Neutrophil (primary cell): Measurements from ENCODE around the gene ACSL1.

Experiments used
- H3K27ac ChIP-seq: fragments of 200-600 bp; sonication (generic); 2 replicates; pipeline ENCODE4 v1.5.1; 2016; ENCODE audit warnings: mild to moderate bottlenecking, moderate library complexity
- H3K27me3 ChIP-seq: fragments of 200-600 bp; sonication (generic); 2 replicates; pipeline ENCODE4 v1.6.0; 2016; ENCODE audit warnings: mild to moderate bottlenecking
- H3K36me3 ChIP-seq: fragments of 200-600 bp; sonication (generic); 2 replicates; pipeline ENCODE4 v1.5.1; 2017
- H3K4me1 ChIP-seq, 2 experiments: fragments of 200-600 bp in 1 of 2; sonication (generic) in 1 of 2; 1 replicate in 1 of 2; 2 replicates in 1 of 2; pipeline versions ENCODE4 v1.5.1 to v1.6.1; 2013 to 2016; ENCODE audit warnings: low read depth in 1 of 2, low read length in 1 of 2, mild to moderate bottlenecking in 1 of 2, moderate library complexity in 1 of 2; ENCODE audit not compliant: control insufficient read depth in 1 of 2, insufficient read depth in 1 of 2
- H3K4me3 ChIP-seq, 2 experiments: fragments of 200-600 bp in 1 of 2; sonication (generic) in 1 of 2; 1 replicate in 1 of 2; 2 replicates in 1 of 2; pipeline ENCODE4 v1.5.1; 2013 to 2016; ENCODE audit warnings: low read depth in 1 of 2, low read length in 1 of 2, mild to moderate bottlenecking in 1 of 2, moderate library complexity in 1 of 2
- H3K9me3 ChIP-seq: fragments of 200-600 bp; sonication (generic); 2 replicates; pipeline ENCODE4 v1.5.1; 2016
- TF ChIP-seq, protein P1 (sequence below): fragments of 200-600 bp; sonication (generic); IDR thresholded peaks from 2 replicates; pipeline ENCODE4 v1.5.1; 2016; ENCODE audit warnings: antibody characterized with exemption

ACSL1 gene

GRCh38 chr4:184823014-184823413 lies 2.8 kb downstream of the ACSL1 start:
- peaks cover 41% of the 10 kb centered on the region for H3K36me3 ChIP-seq
- H3K27me3 ChIP-seq, result no peaks in the 10 kb centered on the region
- no peaks in the 10 kb centered on the region for H3K9me3 ChIP-seq
- peaks cover 65 to 69% of the 10 kb centered on the region in 2 experiments for H3K4me1 ChIP-seq
- H3K4me3 ChIP-seq, result peak overlapping the region; percentile 78 to 97
- TF ChIP-seq, protein P1, sequence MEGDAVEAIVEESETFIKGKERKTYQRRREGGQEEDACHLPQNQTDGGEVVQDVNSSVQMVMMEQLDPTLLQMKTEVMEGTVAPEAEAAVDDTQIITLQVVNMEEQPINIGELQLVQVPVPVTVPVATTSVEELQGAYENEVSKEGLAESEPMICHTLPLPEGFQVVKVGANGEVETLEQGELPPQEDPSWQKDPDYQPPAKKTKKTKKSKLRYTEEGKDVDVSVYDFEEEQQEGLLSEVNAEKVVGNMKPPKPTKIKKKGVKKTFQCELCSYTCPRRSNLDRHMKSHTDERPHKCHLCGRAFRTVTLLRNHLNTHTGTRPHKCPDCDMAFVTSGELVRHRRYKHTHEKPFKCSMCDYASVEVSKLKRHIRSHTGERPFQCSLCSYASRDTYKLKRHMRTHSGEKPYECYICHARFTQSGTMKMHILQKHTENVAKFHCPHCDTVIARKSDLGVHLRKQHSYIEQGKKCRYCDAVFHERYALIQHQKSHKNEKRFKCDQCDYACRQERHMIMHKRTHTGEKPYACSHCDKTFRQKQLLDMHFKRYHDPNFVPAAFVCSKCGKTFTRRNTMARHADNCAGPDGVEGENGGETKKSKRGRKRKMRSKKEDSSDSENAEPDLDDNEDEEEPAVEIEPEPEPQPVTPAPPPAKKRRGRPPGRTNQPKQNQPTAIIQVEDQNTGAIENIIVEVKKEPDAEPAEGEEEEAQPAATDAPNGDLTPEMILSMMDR, result no peak
- H3K27ac ChIP-seq, result peak overlapping the region; percentile 96

GRCh38 chr4:184822356-184822755 lies 3.4 kb downstream of the ACSL1 start:
- TF ChIP-seq, protein P1, result no peak
- H3K36me3 ChIP-seq, result peaks cover 45% of the 10 kb centered on the region
- H3K9me3 ChIP-seq, result no peaks in the 10 kb centered on the region
- peak overlapping the region; percentile 96 for H3K27ac ChIP-seq
- peak overlapping the region; percentile 78 to 97 for H3K4me3 ChIP-seq
- H3K4me1 ChIP-seq, result peaks cover 65 to 69% of the 10 kb centered on the region in 2 experiments
- H3K27me3 ChIP-seq, result no peaks in the 10 kb centered on the region

GRCh38 chr4:184821242-184821641 lies 4.5 kb downstream of the ACSL1 start:
- H3K4me1 ChIP-seq, result peaks cover 65 to 70% of the 10 kb centered on the region in 2 experiments
- no peaks in the 10 kb centered on the region for H3K9me3 ChIP-seq
- H3K36me3 ChIP-seq, result peaks cover 45% of the 10 kb centered on the region
- peak overlapping the region; percentile 78 to 97 for H3K4me3 ChIP-seq
- H3K27me3 ChIP-seq, result no peaks in the 10 kb centered on the region
- TF ChIP-seq, protein P1, result no peak
- H3K27ac ChIP-seq, result peak overlapping the region; percentile 96

DNA sequence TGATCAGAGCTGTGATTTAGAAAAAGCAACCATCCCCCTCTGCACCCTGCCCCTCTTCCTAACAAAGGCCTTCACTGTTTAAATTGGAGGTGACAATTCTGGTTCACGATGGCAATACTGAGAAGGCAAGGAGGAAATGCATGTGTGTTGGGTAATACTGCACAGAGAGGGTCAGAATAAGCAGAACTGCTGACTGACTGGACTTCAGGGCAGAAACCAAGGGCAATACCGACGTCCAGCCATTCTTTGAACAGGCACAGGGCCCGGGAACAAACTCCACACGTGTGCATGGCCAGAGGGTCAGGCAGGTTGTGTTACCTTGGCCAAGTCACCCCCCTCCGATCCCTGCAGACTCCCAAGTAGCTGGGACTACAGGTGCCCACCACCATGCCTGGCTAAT lies 6.0 kb downstream of the ACSL1 start:
- H3K9me3 ChIP-seq, result no peaks in the 10 kb centered on the region
- H3K36me3 ChIP-seq, result peaks cover 56% of the 10 kb centered on the region
- peak overlapping the region; percentile 96 for H3K27ac ChIP-seq
- H3K4me1 ChIP-seq, result peaks cover 78 to 84% of the 10 kb centered on the region in 2 experiments
- TF ChIP-seq, protein P1, result no peak
- H3K4me3 ChIP-seq, result peak overlapping the region; percentile 78 to 97
- H3K27me3 ChIP-seq, result no peaks in the 10 kb centered on the region

GRCh38 chr4:184818216-184818564 lies 7.6 kb downstream of the ACSL1 start:
- peak overlapping the region; percentile 96 for H3K27ac ChIP-seq
- TF ChIP-seq, protein P1, result no peak
- H3K4me1 ChIP-seq, result peaks cover 93 to 99% of the 10 kb centered on the region in 2 experiments
- peaks cover 54% of the 10 kb centered on the region for H3K36me3 ChIP-seq
- H3K27me3 ChIP-seq, result no peaks in the 10 kb centered on the region
- peak overlapping the region; percentile 78 to 97 for H3K4me3 ChIP-seq
- no peaks in the 10 kb centered on the region for H3K9me3 ChIP-seq
